ENCODE results near the gene TRIM66. TPM values are rescaled to one million over a fixed set of nuclear protein-coding genes. Genes with fewer than 3 reads are reported as not detected.

Gene TRIM66
- total RNA-seq, 1 experiment from 2014 or later = 2.1 TPM

DNA sequence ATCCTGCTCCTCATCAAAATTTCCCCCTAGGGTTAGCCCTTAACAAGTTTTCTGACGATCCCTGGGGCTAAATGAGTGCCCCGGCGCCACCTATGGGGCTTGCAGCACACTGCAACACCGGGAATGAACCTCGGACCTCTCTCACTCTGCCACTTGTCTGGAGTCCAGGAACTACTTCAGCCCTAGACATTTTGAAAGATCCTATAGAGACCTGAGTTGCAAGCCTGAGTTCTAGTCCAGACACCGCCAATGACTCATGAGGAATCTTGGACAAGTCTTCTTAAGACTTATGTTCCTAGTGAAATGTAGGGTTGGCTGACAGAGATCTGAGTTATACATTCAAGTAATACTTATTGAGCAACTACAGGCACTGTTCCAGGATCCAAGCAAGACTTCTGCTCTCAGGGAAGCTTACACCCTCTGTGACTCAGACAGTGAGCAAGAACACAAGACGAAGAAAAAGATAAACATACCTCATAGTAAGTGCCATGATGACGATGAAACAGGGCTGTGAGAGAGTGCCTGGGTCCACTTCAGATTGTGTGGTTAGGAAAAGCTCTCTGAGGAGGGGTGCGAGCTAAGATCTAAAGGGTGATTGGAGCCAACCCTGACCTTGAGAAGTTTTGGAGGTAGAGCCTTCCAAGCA is 78.3 kb downstream of the TRIM66 start:
- Histone ChIP-seq H3K27me3 (ENCODE audit: insufficient read depth, low read length) (no peaks in the 10 kb centered on the region), H4K8ac (replicated peaks; ENCODE audit: insufficient read length, low read depth, low read length) (no peak overlapping the region), H2AFZ (ENCODE audit: low read length) (peak overlapping the region; percentile 78), H4K20me1 (ENCODE audit: control insufficient read depth, insufficient read depth, insufficient read length) (no peaks in the 10 kb centered on the region), H3K4me1 (ENCODE audit: insufficient read depth, low read length) (0 out of 2 replicates have a peak, but pooled peaks cover 3% of the 10 kb centered on the region), H2BK20ac (ENCODE audit: low read depth, low read length, poor library complexity, severe bottlenecking) (no peak overlapping the region), H3K56ac (ENCODE audit: insufficient read length, low read depth, low read length) (no peak overlapping the region), H2BK15ac (ENCODE audit: low read depth, low read length) (no peak overlapping the region), H3K4ac (ENCODE audit: low read depth, low read length) (no peak overlapping the region), H3K9ac (ENCODE audit: extremely low read depth, insufficient read length, low read length) (no peak overlapping the region), H3K18ac (ENCODE audit: insufficient read length, low read depth, low read length) (no peak overlapping the region), H3K79me1 (ENCODE audit: insufficient read depth, low read depth, low read length, poor library complexity, severe bottlenecking) (no peaks in the 10 kb centered on the region), H2BK5ac (ENCODE audit: insufficient read length, low read length) (no peak overlapping the region), H3K79me2 (ENCODE audit: insufficient read depth, low read length) (no peaks in the 10 kb centered on the region), H2BK12ac (ENCODE audit: insufficient read length, low read depth, low read length) (no peak overlapping the region), H3K23ac (ENCODE audit: insufficient read length, low read depth, low read length) (no peak overlapping the region), H4K91ac (ENCODE audit: insufficient read length, low read depth, low read length) (no peak overlapping the region), H3K27ac (ENCODE audit: insufficient read length, low read depth, low read length) (no peak overlapping the region), H3T11ph (ENCODE audit: low read length) (no peak overlapping the region), H3K9me3 (ENCODE audit: control insufficient read depth, low read depth, low read length) (no peaks in the 10 kb centered on the region), H3K4me2 (ENCODE audit: insufficient read depth, insufficient read length, low read length) (no peak overlapping the region), H3K23me2 (ENCODE audit: insufficient read length, low read depth, low read length, poor library complexity, severe bottlenecking) (no peaks in the 10 kb centered on the region), H2AK5ac (ENCODE audit: insufficient read length, low read length) (no peak overlapping the region), H4K5ac (ENCODE audit: insufficient read length, low read depth, low read length) (no peak overlapping the region), H3K14ac (ENCODE audit: insufficient read depth, low read length) (no peak overlapping the region), H2BK120ac (ENCODE audit: low read depth, low read length, poor library complexity, severe bottlenecking) (no peak overlapping the region)
- DNase-seq = peak; percentile 75
- no CpG with 5 or more reads among the region's 9 CpGs for WGBS (ENCODE audit: extremely low coverage, insufficient read length, low lambda C conversion rate)
- H3K4me3 Mint-ChIP-seq = no peak overlapping the region
- no peaks in the 10 kb centered on the region for H3K9me3 Mint-ChIP-seq
- TF ChIP-seq, protein P1, sequence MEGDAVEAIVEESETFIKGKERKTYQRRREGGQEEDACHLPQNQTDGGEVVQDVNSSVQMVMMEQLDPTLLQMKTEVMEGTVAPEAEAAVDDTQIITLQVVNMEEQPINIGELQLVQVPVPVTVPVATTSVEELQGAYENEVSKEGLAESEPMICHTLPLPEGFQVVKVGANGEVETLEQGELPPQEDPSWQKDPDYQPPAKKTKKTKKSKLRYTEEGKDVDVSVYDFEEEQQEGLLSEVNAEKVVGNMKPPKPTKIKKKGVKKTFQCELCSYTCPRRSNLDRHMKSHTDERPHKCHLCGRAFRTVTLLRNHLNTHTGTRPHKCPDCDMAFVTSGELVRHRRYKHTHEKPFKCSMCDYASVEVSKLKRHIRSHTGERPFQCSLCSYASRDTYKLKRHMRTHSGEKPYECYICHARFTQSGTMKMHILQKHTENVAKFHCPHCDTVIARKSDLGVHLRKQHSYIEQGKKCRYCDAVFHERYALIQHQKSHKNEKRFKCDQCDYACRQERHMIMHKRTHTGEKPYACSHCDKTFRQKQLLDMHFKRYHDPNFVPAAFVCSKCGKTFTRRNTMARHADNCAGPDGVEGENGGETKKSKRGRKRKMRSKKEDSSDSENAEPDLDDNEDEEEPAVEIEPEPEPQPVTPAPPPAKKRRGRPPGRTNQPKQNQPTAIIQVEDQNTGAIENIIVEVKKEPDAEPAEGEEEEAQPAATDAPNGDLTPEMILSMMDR (conservative IDR thresholded peaks at IDR 0.05) = peak; percentile 91
- no peaks in the 10 kb centered on the region for H3K36me3 Mint-ChIP-seq (ENCODE audit: insufficient read depth in 1 of 3, low read depth in 3 of 3)
- H3K27ac Mint-ChIP-seq = no peak overlapping the region
- peaks cover 4 to 5% of the 10 kb centered on the region in 2 experiments; a peak in 3 of 4 replicates for H3K4me1 Mint-ChIP-seq
- H3K27me3 Mint-ChIP-seq (ENCODE audit: low read depth) = 0 out of 2 replicates have a peak, but pooled peaks cover 3% of the 10 kb centered on the region
